Measurements from ENCODE around the gene DTHD1. TPM values are rescaled to one million over a fixed set of nuclear protein-coding genes. Genes with fewer than 3 reads are reported as not detected.

The DTHD1 gene
- total RNA-seq (ENCODE audit: low replicate concordance): not detected in 2 replicates

DNA sequence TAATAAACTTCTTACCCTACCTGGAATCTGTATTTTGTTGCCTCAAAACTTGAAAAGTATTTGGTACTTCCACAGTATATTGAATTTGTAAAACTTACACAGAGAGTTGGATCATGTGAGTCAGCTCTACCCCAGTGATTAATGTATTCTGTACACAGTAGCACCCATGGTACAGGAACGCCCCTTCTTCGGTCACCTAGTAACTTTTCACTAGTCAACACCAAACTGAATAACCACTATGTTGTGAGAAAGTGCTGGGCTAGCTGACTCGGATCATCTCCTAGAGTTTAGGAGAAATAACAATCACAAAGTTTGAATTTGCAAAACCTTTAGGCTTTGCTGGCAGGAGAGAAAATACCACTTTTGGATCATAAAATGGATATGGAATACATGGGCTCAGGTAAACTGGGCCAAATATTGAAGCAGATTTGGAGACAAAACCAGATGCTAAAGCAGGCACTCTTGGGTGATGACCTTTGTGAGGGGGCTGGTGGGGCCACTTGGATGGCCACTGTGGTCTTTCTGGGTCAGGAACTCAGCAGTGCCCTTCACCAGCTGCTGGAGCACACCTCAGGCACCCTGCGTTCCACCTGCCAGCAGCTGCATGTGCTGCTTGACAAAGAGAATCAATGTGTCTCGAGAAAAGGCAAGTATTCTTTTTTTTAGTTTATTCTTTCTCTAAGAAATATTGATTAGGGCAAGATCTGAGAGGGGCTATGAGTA lies at the start of gene DTHD1:
Gene DTHD1 (plus strand): TSS at position 233 of the 723 bp plus-strand sequence. CDS start 143 bp downstream, at position 376.

GRCh38 chr4:36244257-36245082 lies 36.9 kb upstream of the DTHD1 start, which contains the start of gene ARAP2:
TSS of gene ARAP2 (minus strand) at chr4:36244514. CDS start at chr4:36229486, 15,028 bp downstream.

Other genes with a start within 250 kb of the DTHD1 start
- gene ARAP2, start 37.1 kb upstream of the DTHD1 start, total RNA-seq (ENCODE audit: low replicate concordance): 0.23 and 1.3 TPM in 2 replicates